HG02623 (cell line): Measurements from ENCODE around the gene CPN2.

Experiments used
- ATAC-seq: cut with Tn5 transposase; IDR thresholded peaks from one replicate; pipeline ENCODE4 v1.9.1; 2021; ENCODE audit warnings: moderate library complexity; ENCODE audit not compliant: unreplicated experiment

CPN2 gene

DNA sequence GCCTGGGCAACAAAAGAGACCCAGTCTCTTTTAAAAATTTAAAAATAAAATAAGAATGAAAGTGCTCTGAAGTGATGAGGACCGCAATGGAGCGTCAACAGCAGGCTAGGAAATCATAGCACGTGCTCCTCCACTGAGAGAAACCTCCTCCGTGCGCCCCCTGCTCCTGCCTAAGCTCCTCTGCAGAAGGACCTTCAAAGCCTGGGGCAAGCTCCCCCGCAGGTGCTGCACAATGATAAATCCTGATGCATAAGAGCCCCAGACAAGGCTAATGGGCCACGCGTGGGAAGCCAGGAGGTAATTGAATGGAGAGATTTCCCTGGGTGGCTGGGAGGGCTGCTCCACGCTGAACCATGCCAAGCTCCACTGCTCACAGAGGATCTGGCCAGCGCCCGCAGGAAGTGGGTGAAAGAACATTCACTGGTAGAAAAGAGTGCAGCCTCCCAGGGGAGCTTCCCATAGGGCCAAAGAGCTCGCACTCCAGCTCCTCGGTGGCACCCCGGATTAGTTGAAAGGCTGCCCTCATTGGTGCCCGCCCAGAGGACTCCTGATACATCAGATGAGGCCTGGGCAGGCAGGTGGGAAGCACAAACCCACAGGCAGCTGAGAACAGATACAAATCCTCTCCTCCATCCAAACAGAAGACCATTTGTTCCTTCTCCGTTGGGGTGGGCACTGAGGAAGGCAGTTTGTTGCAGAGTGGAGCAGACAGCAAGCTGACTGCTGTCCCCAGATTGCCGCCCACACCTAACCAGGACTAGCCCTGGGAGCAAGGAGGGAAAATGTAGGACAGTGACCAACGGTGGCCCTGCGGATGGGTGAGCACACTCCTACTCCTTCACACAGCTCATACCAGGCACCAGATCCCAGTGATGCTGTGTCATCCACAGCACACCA lies 52.5 kb downstream of the CPN2 start:
- ATAC-seq: no peak

DNA sequence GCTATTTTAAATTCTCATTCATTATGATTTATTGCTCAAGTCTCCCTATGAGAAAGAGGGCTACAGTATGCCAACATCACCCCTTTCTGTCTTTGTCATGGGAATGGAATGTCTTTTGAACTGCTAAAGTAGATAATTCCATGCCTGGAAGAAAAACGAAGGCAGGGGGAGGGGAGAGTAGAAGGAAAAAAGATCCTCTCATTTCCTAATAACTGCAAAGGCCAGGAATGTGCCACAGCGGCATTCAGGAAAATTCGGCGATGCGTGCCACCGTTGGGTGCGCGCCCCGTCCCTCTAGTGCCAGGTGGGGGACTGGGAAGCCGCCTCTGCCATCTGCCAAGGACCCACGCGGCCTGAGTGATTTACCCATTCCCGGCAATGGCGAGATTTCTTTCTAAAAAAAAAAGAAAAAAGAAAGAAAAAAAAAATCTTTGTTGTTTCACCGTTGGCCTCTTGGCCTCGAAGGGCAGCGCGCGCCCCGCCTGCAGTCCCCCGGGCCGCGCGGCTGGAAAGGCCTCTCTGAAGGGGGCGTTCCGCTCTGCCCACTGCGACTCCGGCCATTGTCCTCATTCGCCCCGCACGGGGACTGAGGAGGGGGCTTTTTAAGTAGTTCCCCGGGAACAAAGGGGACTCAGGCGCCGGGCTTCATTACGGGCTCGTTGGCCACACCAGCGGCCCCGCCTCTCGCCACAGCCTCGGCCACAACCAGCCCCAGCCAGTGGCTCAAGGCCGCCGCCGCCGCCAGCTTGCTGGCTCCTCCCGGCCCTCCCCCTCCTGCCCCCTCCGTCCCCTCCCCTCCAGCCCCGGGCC lies 54.5 kb downstream of the CPN2 start:
- no peak for ATAC-seq

DNA sequence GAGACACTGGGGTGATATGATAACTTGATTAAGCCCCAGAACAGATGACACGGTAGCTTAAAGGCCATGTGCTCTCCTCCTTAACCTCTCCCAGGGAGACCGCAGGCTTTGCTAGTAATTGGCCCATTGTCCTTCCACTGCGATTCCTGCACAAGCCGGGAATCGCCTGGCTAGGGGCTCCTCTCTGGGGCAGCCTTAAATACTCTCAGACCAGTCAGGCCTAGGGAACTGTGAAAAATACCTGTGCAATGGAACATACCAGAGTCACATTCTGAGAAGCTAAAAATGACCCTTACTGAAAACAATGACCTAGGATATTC lies 56.3 kb downstream of the CPN2 start:
- no peak for ATAC-seq

GRCh38 chr3:194294199-194294894 lies 56.8 kb downstream of the CPN2 start:
- ATAC-seq: no peak

GRCh38 chr3:194293546-194294198 lies 57.5 kb downstream of the CPN2 start:
- ATAC-seq: no peak

GRCh38 chr3:194292331-194292730 lies 58.8 kb downstream of the CPN2 start:
- no peak for ATAC-seq
